Suprapubic skin (tissue), 3 donors: ENCODE measurements around the gene IP6K2.

Experiments used
- EP300 ChIP-seq: sonication (generic); formaldehyde crosslinking; IDR thresholded peaks from one replicate; pipeline ENCODE4 v1.6.1; 2017; ENCODE audit warnings: antibody characterized with exemption
- POLR2A ChIP-seq, 2 donors: fragments of 450-650 bp; IDR thresholded peaks; one replicate each; pipeline ENCODE4 v1.6.1; 2017; ENCODE audit warnings: antibody characterized with exemption in 2 of 2, mild to moderate bottlenecking in 2 of 2, moderate library complexity in 2 of 2
- TF ChIP-seq, protein P1 (sequence below), 2 donors: fragments of 200-600 bp in 1 of 2; fragments of 450-650 bp in 1 of 2; sonication (generic) in 1 of 2; IDR thresholded peaks; one replicate each; pipeline ENCODE4 v1.5.1; 2016 to 2019; ENCODE audit warnings: antibody characterized with exemption in 2 of 2, mild to moderate bottlenecking in 1 of 2, moderate library complexity in 1 of 2

GRCh38 chr3:48639944-48640606 lies 76.9 kb downstream of the IP6K2 start:
- TF ChIP-seq POLR2A (IDR thresholded peaks at IDR 0.05), result no peak
- TF ChIP-seq, protein P1, sequence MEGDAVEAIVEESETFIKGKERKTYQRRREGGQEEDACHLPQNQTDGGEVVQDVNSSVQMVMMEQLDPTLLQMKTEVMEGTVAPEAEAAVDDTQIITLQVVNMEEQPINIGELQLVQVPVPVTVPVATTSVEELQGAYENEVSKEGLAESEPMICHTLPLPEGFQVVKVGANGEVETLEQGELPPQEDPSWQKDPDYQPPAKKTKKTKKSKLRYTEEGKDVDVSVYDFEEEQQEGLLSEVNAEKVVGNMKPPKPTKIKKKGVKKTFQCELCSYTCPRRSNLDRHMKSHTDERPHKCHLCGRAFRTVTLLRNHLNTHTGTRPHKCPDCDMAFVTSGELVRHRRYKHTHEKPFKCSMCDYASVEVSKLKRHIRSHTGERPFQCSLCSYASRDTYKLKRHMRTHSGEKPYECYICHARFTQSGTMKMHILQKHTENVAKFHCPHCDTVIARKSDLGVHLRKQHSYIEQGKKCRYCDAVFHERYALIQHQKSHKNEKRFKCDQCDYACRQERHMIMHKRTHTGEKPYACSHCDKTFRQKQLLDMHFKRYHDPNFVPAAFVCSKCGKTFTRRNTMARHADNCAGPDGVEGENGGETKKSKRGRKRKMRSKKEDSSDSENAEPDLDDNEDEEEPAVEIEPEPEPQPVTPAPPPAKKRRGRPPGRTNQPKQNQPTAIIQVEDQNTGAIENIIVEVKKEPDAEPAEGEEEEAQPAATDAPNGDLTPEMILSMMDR (IDR thresholded peaks at IDR 0.05), result no peak
- no peak for TF ChIP-seq EP300
